Thymus (tissue), 11 donors: ENCODE results near the gene PCDHGA10. TPM values are rescaled to one million over a fixed set of nuclear protein-coding genes. Genes with fewer than 3 reads are reported as not detected.
"Not testable (repeated sequence)": the region's sequence is repeated elsewhere in the genome, so short reads cannot be mapped to it uniquely, and the experiment has no call there.

Experiments
- DNase-seq, 9 donors: peaks; one replicate each; pipeline ENCODE4 v3.0.0-alpha.2; 2013; ENCODE audit warnings: low spot score in 9 of 9, low read depth in 6 of 9, missing footprints in 1 of 9
- H3K27ac ChIP-seq, 2 donors: one replicate each; pipeline ENCODE4 v1.5.1; 2013; ENCODE audit warnings: control low read depth in 1 of 2, low read depth in 1 of 2, low read length in 1 of 2, mild to moderate bottlenecking in 1 of 2, moderate library complexity in 1 of 2
- H3K27me3 ChIP-seq, 2 donors: one replicate each; pipeline ENCODE4 v1.5.1; 2013; ENCODE audit warnings: low read length in 1 of 2; ENCODE audit not compliant: control insufficient read depth in 2 of 2, insufficient read depth in 1 of 2
- H3K36me3 ChIP-seq, 2 donors: one replicate each; pipeline ENCODE4 v1.5.1; 2013; ENCODE audit warnings: low read length in 1 of 2, mild to moderate bottlenecking in 1 of 2, moderate library complexity in 1 of 2; ENCODE audit not compliant: control insufficient read depth in 2 of 2, insufficient read depth in 2 of 2
- H3K4me1 ChIP-seq, 2 donors: one replicate each; pipeline ENCODE4 v1.5.1; 2013; ENCODE audit warnings: low read length in 2 of 2; ENCODE audit not compliant: control insufficient read depth in 2 of 2, insufficient read depth in 2 of 2
- H3K4me3 ChIP-seq, 2 donors: one replicate each; pipeline ENCODE4 v1.5.1; 2013; ENCODE audit warnings: low read length in 2 of 2, control low read depth in 1 of 2, mild to moderate bottlenecking in 1 of 2
- H3K9me3 ChIP-seq, 2 donors: one replicate each; pipeline ENCODE4 v1.5.1; 2013; ENCODE audit warnings: low read length in 1 of 2, mild to moderate bottlenecking in 1 of 2; ENCODE audit not compliant: control insufficient read depth in 2 of 2, insufficient read depth in 1 of 2
- WGBS: extraction: QIAGEN DNeasy Blood & Tissue Kit; methylation state at CpG from one replicate; pipeline ENCODE4 v1.1.7; 2013; 5-methylcytosine and 5-hydroxymethylcytosine counted together
- polyA plus RNA-seq: library from polyadenylated mRNA; stranded (reverse); fragments of 200-250 nt; gene quantifications from one replicate; pipeline ENCODE4 v1.2.3, GENCODE V29; 2013
- total RNA-seq: library from RNA; stranded (reverse); fragments of 120-200 nt; gene quantifications from one replicate; pipeline ENCODE4 v1.2.4, GENCODE V29; 2013
- donor health status: healthy.

The PCDHGA10 gene
- total and polyA plus RNA-seq, 2 donors = 0.61 to 0.87 TPM

DNA sequence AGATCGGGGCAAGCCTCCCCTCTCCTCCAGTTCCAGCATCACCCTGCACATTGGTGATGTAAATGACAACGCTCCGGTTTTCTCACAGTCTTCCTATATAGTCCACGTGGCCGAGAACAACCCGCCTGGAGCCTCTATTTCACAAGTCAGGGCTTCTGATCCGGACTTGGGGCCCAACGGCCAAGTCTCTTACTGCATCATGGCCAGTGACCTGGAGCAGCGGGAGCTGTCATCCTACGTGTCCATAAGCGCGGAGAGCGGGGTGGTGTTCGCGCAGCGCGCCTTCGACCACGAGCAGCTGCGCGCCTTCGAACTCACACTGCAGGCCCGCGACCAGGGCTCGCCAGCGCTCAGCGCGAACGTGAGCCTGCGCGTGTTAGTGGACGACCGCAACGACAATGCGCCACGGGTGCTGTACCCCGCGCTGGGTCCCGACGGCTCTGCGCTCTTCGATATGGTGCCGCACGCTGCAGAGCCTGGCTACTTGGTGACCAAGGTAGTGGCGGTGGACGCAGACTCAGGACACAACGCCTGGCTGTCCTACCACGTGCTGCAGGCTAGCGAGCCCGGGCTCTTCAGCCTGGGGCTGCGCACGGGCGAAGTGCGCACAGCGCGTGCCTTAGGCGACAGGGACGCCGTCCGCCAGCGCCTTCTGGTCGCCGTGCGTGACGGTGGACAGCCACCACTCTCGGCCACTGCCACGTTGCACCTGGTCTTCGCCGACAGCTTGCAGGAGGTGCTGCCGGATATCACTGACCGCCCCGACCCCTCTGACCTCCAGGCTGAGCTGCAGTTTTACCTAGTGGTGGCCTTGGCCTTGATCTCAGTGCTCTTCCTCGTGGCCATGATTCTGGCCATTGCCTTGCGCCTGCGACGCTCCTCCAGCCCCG lies 23.4 kb upstream of the PCDHGA10 start:
- DNase-seq = no peak
- Histone ChIP-seq H3K4me3 (no peak overlapping the region), H3K27me3 (peaks cover 0 to 65% of the 10 kb centered on the region in 2 donors), H3K27ac (no peak overlapping the region), H3K4me1 (no peaks in the 10 kb centered on the region), H3K9me3 (peaks cover 9 to 42% of the 10 kb centered on the region in 2 donors), H3K36me3 (no peaks in the 10 kb centered on the region)
- 50% methylated on average over 77 of the region's 77 CpGs for WGBS

DNA sequence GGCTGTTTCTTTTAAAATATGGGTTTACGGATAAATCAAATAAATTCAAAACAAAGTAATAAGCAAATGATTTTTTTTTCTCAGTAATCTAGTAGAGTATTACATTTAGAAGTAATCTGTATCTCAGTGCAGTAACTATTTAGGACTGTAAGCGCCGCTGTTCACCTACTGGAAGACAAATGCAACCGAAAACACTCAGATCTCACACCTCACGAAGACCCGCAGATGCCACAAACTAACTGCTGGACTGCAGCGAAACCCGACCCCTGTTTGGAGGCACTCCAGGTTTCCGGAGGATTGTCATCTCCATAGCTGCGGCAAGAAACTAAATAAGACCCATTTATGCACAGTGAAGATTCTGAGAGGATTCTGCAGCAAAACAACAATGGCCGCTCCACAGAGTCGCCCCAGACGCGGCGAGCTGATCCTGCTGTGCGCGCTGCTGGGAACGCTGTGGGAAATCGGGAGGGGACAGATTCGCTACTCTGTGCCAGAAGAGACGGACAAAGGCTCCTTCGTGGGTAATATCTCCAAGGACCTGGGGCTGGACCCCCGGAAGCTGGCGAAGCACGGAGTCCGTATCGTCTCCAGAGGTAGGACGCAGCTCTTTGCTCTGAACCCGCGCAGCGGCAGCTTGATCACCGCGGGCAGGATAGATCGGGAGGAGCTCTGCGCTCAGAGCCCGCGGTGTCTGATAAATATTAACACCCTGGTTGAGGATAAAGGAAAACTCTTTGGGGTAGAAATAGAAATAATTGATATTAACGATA lies 20.2 kb upstream of the PCDHGA10 start, which contains the start of gene PCDHGA8:
TSS of gene PCDHGA8 (plus strand) at position 205 of the 770 bp plus-strand sequence. CDS start at position 386, 181 bp downstream.
- no peak within 1 kb of the TSS for H3K4me3 ChIP-seq
- H3K9me3 ChIP-seq = peaks cover 11 to 38% of the 10 kb centered on the region in 2 donors
- peaks cover 0 to 68% of the 10 kb centered on the region in 2 donors for H3K27me3 ChIP-seq
- no peak within 1 kb of the TSS for H3K27ac ChIP-seq
- WGBS = 35% methylated on average over 38 of the region's 38 CpGs
- H3K36me3 ChIP-seq = no peaks in the 10 kb centered on the region
- DNase-seq = no peak
- no peaks in the 10 kb centered on the region for H3K4me1 ChIP-seq

DNA sequence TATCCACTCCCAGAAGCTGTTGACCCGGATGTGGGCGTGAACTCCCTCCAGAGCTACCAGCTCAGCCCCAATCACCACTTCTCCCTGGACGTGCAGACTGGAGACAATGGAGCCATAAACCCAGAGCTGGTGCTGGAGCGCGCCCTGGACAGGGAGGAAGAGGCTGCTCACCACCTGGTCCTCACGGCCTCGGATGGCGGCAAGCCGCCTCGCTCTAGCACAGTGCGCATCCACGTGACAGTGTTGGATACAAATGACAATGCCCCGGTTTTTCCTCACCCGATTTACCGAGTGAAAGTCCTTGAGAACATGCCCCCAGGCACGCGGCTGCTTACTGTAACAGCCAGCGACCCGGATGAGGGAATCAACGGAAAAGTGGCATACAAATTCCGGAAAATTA lies 19.5 kb upstream of the PCDHGA10 start:
- 45% methylated on average over 21 of the region's 21 CpGs for WGBS

DNA sequence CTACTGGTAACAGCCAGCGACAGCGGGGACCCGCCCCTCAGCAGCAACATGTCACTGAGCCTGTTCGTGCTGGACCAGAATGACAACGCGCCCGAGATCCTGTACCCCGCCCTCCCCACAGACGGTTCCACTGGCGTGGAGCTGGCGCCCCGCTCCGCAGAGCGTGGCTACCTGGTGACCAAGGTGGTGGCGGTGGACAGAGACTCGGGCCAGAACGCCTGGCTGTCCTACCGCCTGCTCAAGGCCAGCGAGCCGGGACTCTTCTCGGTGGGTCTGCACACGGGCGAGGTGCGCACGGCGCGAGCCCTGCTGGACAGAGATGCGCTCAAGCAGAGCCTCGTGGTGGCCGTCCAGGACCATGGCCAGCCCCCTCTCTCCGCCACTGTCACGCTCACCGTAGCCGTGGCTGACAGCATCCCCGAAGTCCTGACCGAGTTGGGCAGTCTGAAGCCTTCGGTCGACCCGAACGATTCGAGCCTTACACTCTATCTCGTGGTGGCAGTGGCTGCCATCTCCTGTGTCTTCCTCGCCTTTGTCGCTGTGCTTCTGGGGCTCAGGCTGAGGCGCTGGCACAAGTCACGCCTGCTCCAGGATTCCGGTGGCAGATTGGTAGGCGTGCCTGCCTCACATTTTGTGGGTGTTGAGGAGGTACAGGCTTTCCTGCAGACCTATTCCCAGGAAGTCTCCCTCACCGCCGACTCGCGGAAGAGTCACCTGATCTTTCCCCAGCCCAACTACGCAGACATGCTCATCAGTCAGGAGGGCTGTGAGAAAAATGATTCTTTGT lies 18.2 kb upstream of the PCDHGA10 start:
- peaks cover 0 to 69% of the 10 kb centered on the region in 2 donors for H3K27me3 ChIP-seq
- WGBS = 45% methylated on average over 44 of the region's 53 CpGs
- H3K4me1 ChIP-seq, H3K4me3 ChIP-seq, H3K36me3 ChIP-seq, H3K27ac ChIP-seq, DNase-seq: not testable (repeated sequence)
- H3K9me3 ChIP-seq = peaks cover 13 to 34% of the 10 kb centered on the region in 2 donors

More for the DNA sequence above, 19.5 kb upstream of the PCDHGA10 start:
- no peak for DNase-seq
- no peaks in the 10 kb centered on the region for H3K4me1 ChIP-seq
- no peak overlapping the region for H3K27ac ChIP-seq
- H3K36me3 ChIP-seq = no peaks in the 10 kb centered on the region
- H3K27me3 ChIP-seq = peaks cover 0 to 69% of the 10 kb centered on the region in 2 donors
- H3K9me3 ChIP-seq = peaks cover 11 to 36% of the 10 kb centered on the region in 2 donors
- no peak overlapping the region for H3K4me3 ChIP-seq

DNA sequence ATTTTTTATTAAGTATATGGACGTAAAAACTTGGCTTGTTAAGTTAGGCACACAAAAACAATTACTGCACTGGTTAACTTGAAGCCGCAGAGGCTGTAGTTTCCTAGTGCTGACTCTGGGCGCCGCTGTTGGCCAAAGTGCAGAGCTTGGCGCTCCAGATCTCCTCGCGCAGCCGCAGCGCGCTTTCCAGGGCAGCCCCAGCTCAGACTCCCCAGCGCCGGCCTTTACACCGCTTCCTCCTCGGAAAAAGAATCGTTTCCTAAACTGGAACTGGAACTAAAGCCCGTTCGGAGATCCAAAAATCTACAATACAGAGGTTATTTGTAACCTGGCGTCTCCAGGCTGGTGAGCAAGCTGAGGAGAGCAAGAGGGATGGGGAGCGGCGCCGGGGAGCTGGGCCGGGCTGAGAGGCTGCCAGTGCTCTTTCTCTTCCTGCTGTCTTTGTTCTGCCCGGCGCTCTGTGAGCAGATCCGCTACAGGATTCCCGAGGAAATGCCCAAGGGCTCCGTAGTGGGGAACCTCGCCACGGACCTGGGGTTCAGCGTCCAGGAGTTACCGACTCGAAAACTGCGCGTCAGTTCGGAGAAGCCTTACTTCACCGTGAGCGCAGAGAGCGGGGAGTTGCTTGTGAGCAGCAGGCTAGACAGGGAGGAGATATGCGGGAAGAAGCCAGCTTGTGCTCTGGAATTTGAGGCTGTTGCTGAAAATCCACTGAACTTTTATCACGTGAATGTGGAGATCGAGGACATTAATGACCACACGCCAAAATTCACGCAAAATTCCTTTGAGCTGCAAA lies 14.8 kb upstream of the PCDHGA10 start, which contains the start of gene PCDHGB5:
TSS of gene PCDHGB5 (plus strand) at position 192 of the 796 bp plus-strand sequence. CDS start at position 373, 181 bp downstream.
- DNase-seq = peak in 1 of 9 donors; percentile 32
- WGBS = 14% methylated on average over 25 of the region's 43 CpGs
- peaks cover 2 to 67% of the 10 kb centered on the region in 2 donors for H3K27me3 ChIP-seq

DNA sequence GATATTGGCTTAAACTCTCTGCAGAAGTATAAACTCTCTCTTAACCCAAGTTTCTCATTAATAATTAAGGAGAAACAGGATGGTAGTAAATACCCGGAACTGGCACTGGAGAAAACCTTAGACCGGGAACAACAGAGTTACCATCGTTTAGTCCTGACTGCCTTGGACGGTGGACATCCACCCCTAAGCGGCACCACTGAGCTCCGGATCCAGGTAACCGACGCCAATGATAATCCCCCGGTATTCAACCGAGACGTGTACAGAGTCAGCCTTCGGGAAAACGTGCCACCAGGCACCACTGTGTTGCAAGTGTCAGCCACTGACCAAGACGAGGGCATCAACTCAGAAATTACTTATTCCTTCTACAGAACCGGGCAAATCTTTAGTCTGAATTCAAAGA lies 14.2 kb upstream of the PCDHGA10 start:
- Histone ChIP-seq H3K27ac (no peak overlapping the region), H3K9me3 (peaks cover 8 to 37% of the 10 kb centered on the region in 2 donors), H3K27me3 (peaks cover 2 to 67% of the 10 kb centered on the region in 2 donors), H3K36me3 (no peaks in the 10 kb centered on the region), H3K4me1 (no peaks in the 10 kb centered on the region), H3K4me3 (no peak overlapping the region)
- DNase-seq = no peak
- WGBS = 28% methylated on average over 15 of the region's 15 CpGs

More for the DNA sequence above, 14.8 kb upstream of the PCDHGA10 start, which contains the start of gene PCDHGB5:
- H3K4me3 ChIP-seq = peak within 1 kb of the TSS in 1 of 2 donors; percentile 8
- peaks cover 11 to 36% of the 10 kb centered on the region in 2 donors for H3K9me3 ChIP-seq
- not testable (repeated sequence) for H3K36me3 ChIP-seq, H3K27ac ChIP-seq, H3K4me1 ChIP-seq

DNA sequence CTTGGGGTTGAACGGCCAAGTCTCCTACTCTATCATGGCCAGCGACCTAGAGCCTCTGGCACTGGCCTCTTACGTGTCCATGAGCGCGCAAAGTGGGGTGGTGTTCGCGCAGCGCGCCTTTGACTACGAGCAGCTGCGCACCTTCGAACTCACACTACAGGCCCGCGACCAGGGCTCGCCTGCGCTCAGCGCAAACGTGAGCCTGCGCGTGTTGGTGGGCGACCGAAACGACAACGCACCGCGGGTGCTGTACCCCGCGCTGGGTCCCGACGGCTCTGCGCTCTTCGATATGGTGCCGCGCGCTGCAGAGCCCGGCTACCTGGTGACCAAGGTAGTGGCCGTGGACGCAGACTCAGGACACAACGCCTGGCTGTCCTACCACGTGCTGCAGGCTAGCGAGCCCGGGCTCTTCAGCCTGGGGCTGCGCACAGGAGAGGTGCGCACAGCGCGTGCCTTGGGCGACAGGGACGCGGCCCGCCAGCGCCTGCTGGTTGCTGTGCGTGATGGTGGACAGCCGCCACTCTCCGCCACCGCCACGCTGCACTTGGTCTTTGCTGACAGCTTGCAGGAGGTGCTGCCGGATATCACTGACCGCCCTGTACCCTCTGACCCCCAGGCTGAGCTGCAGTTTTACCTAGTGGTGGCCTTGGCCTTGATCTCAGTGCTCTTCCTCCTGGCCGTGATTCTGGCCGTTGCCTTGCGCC lies 13.1 kb upstream of the PCDHGA10 start:
- Histone ChIP-seq H3K9me3 (peaks cover 4 to 28% of the 10 kb centered on the region in 2 donors), H3K27me3 (peaks cover 2 to 67% of the 10 kb centered on the region in 2 donors), H3K4me3 (no peak overlapping the region), H3K4me1 (no peaks in the 10 kb centered on the region), H3K27ac (no peak overlapping the region), H3K36me3 (no peaks in the 10 kb centered on the region)
- WGBS = 38% methylated on average over 61 of the region's 61 CpGs
- DNase-seq = no peak
